HUES6 (cell line): ENCODE measurements around the gene APOA4.

ENCODE experiments used
- H3K27ac ChIP-seq: 2 replicates; pipeline ENCODE4 v1.7.0; 2013; ENCODE audit warnings: low read depth, mild to moderate bottlenecking, low read length, inconsistent platforms
- H3K27me3 ChIP-seq: 2 replicates; pipeline ENCODE4 v1.6.1; 2013; ENCODE audit warnings: low read length; ENCODE audit not compliant: control insufficient read depth, insufficient read depth
- H3K36me3 ChIP-seq: 2 replicates; pipeline ENCODE4 v1.6.1; 2013; ENCODE audit warnings: low read length; ENCODE audit not compliant: control insufficient read depth, insufficient read depth
- H3K4me1 ChIP-seq: 2 replicates; pipeline ENCODE4 v1.6.1; 2013; ENCODE audit warnings: low read length; ENCODE audit not compliant: control insufficient read depth, insufficient read depth
- H3K4me3 ChIP-seq: 2 replicates; pipeline ENCODE4 v1.5.1; 2013; ENCODE audit warnings: low read depth, low read length
- H3K9ac ChIP-seq: one replicate; pipeline ENCODE4 v1.6.1; 2013; ENCODE audit warnings: mild to moderate bottlenecking, low read length
- H3K9me3 ChIP-seq: 2 replicates; pipeline ENCODE4 v1.6.1; 2013; ENCODE audit warnings: low read depth, low read length; ENCODE audit not compliant: control insufficient read depth, insufficient read depth

APOA4 gene

GRCh38 chr11:116773203-116774097 lies 49.7 kb downstream of the APOA4 start:
- H3K9ac ChIP-seq: peak overlapping the region; percentile 73
- peaks cover 13% of the 10 kb centered on the region; the same call in 1 of the 2 replicates for H3K4me1 ChIP-seq
- peak overlapping the region; percentile 95 for H3K4me3 ChIP-seq
- H3K36me3 ChIP-seq: peaks cover 33% of the 10 kb centered on the region
- H3K9me3 ChIP-seq: no peaks in the 10 kb centered on the region
- H3K27ac ChIP-seq: no peak overlapping the region
- H3K27me3 ChIP-seq: no peaks in the 10 kb centered on the region

- H3K27ac ChIP-seq: peak within 1 kb of the TSS; percentile 82
- no peaks in the 10 kb centered on the region for H3K9me3 ChIP-seq
- H3K4me3 ChIP-seq: peak within 1 kb of the TSS; percentile 95
- no peaks in the 10 kb centered on the region for H3K27me3 ChIP-seq
- H3K36me3 ChIP-seq: peaks cover 30% of the 10 kb centered on the region
- peak within 1 kb of the TSS; percentile 96 for H3K9ac ChIP-seq
- H3K4me1 ChIP-seq: peaks cover 13% of the 10 kb centered on the region; the same call in 1 of the 2 replicates
Measured at GRCh38 chr11:116772443-116773202, 50.5 kb downstream of the APOA4 start, which contains the start of gene BUD13. Gene BUD13 (minus strand): TSS chr11:116772987. CDS start chr11:116772964, 23 bp downstream.

DNA sequence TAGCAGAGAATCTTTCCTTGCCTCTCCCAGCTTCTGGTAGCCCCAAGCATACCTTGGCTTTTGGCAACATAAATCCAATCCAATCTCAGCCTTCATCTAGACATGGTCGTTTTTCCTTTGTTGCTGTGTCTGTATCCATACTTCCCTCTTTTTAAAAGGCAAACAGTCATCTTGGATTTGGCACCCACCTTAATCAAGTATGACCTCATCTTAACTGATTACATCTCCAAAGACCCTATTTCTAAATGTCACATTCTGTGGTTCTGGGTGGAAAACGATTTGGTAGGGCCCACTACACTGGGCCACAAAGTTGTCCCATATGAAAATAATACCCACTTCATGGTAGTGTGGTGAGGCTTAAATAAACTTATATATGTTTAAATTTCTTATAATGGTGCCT lies 51.2 kb downstream of the APOA4 start:
- H3K9ac ChIP-seq: peak overlapping the region; percentile 96
- peak overlapping the region; percentile 95 for H3K4me3 ChIP-seq
- H3K9me3 ChIP-seq: no peaks in the 10 kb centered on the region
- no peak overlapping the region for H3K27ac ChIP-seq
- H3K4me1 ChIP-seq: peaks cover 13% of the 10 kb centered on the region; the same call in 1 of the 2 replicates
- H3K27me3 ChIP-seq: no peaks in the 10 kb centered on the region
- H3K36me3 ChIP-seq: peaks cover 28% of the 10 kb centered on the region
